Fibroblast of lung (primary cell): ENCODE data around the gene MRPS6.

Experiments
- EZH2 ChIP-seq: IDR thresholded peaks from 2 replicates; pipeline ENCODE4 v1.5.1; 2012; ENCODE audit warnings: low read length, control low read depth, mild to moderate bottlenecking; ENCODE audit errors: missing control alignments
- TF ChIP-seq, protein P1 (sequence below), 2 donors: IDR thresholded peaks in 1 of 2; conservative IDR thresholded peaks in 1 of 2; 1 replicate in 1 of 2; 2 replicates in 1 of 2; pipeline ENCODE4 v1.5.1; 2011 to 2012; ENCODE audit warnings: low read length in 2 of 2, control low read depth in 1 of 2, inconsistent platforms in 1 of 2, low read depth in 1 of 2, mild to moderate bottlenecking in 1 of 2

DNA sequence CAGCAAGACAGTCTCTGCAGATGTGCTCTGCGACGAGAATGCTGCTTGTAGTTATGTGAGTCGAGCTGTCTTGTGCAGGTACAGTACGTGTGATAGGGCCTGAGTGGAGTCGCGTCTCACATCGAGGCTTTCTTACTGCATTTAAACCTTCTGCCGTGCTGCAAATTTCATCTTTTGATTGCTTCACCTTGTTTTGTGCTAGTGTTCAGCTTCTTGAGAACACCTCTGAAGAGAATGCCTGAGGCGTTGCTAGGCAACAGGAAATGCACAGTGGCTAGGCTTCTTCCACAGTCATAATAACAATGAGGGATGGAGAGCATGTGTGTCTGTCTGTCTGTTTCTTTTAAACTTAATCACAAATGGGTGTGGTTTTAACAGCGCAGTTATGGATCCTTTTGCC is 52.9 kb downstream of the MRPS6 start:
- TF ChIP-seq, protein P1, sequence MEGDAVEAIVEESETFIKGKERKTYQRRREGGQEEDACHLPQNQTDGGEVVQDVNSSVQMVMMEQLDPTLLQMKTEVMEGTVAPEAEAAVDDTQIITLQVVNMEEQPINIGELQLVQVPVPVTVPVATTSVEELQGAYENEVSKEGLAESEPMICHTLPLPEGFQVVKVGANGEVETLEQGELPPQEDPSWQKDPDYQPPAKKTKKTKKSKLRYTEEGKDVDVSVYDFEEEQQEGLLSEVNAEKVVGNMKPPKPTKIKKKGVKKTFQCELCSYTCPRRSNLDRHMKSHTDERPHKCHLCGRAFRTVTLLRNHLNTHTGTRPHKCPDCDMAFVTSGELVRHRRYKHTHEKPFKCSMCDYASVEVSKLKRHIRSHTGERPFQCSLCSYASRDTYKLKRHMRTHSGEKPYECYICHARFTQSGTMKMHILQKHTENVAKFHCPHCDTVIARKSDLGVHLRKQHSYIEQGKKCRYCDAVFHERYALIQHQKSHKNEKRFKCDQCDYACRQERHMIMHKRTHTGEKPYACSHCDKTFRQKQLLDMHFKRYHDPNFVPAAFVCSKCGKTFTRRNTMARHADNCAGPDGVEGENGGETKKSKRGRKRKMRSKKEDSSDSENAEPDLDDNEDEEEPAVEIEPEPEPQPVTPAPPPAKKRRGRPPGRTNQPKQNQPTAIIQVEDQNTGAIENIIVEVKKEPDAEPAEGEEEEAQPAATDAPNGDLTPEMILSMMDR (conservative IDR thresholded peaks at IDR 0.05 in 1 of 2, IDR thresholded peaks at IDR 0.05 in 1 of 2; ENCODE audit: low read depth in 1 of 2, low read length in 2 of 2), result no peak
- no peak for TF ChIP-seq EZH2
